ENCODE results near the gene ACSL6.

ACSL6 gene

GRCh38 chr5:132011622-132012343 lies at the start of gene ACSL6:
TSS of gene ACSL6 (minus strand) at chr5:132011658. CDS start at chr5:132011553, 105 bp downstream.
- DNase-seq (ENCODE audit: low read depth in 3 of 3) = no peak

GRCh38 chr5:132060501-132061161 lies 49.2 kb upstream of the ACSL6 start, which contains the start of gene IL3:
TSS of gene IL3 (plus strand) at chr5:132060655. CDS start at chr5:132060707, 52 bp downstream.
- DNase-seq (ENCODE audit: low read depth in 3 of 3) = no peak

GRCh38 chr5:132059696-132060500 lies 48.4 kb upstream of the ACSL6 start:
- DNase-seq (ENCODE audit: low read depth in 3 of 3) = no peak

- no peak for DNase-seq (ENCODE audit: low read depth in 3 of 3)
Measured at GRCh38 chr5:132059043-132059695, 47.7 kb upstream of the ACSL6 start.

GRCh38 chr5:132058646-132059042 lies 47.2 kb upstream of the ACSL6 start:
- DNase-seq (ENCODE audit: low read depth in 3 of 3) = no peak

GRCh38 chr5:132057498-132058255 lies 46.2 kb upstream of the ACSL6 start:
- no peak for DNase-seq (ENCODE audit: low read depth in 3 of 3)

- DNase-seq (ENCODE audit: low read depth in 3 of 3) = no peak
Measured at GRCh38 chr5:132056610-132057497, 45.4 kb upstream of the ACSL6 start.

- no peak for DNase-seq (ENCODE audit: low read depth in 3 of 3)
Measured at GRCh38 chr5:132055808-132056609, 44.6 kb upstream of the ACSL6 start.

- no peak for DNase-seq (ENCODE audit: low read depth in 3 of 3)
Measured at GRCh38 chr5:132055441-132055807, 44.0 kb upstream of the ACSL6 start.

GRCh38 chr5:132054697-132055440 lies 43.4 kb upstream of the ACSL6 start:
- no peak for DNase-seq (ENCODE audit: low read depth in 3 of 3)

GRCh38 chr5:132054031-132054696 lies 42.7 kb upstream of the ACSL6 start:
- DNase-seq (ENCODE audit: low read depth in 3 of 3) = no peak

GRCh38 chr5:132053483-132053882 lies 42.0 kb upstream of the ACSL6 start:
- DNase-seq (ENCODE audit: low read depth in 3 of 3) = no peak

- DNase-seq (ENCODE audit: low read depth in 3 of 3) = no peak
Measured at GRCh38 chr5:132052520-132052919, 41.1 kb upstream of the ACSL6 start.

- no peak for DNase-seq (ENCODE audit: low read depth in 3 of 3)
Measured at GRCh38 chr5:132050661-132051552, 39.4 kb upstream of the ACSL6 start.

- DNase-seq (ENCODE audit: low read depth in 3 of 3) = no peak
Measured at GRCh38 chr5:132050136-132050535, 38.7 kb upstream of the ACSL6 start.

- DNase-seq (ENCODE audit: low read depth in 3 of 3) = no peak
Measured at GRCh38 chr5:132049559-132049958, 38.1 kb upstream of the ACSL6 start.

GRCh38 chr5:132049093-132049492 lies 37.6 kb upstream of the ACSL6 start:
- no peak for DNase-seq (ENCODE audit: low read depth in 3 of 3)
